ENCODE data around the gene ITGB4.
A peak's percentile ranks its signal among the peaks of the same experiment; 100 is the strongest.

DNA sequence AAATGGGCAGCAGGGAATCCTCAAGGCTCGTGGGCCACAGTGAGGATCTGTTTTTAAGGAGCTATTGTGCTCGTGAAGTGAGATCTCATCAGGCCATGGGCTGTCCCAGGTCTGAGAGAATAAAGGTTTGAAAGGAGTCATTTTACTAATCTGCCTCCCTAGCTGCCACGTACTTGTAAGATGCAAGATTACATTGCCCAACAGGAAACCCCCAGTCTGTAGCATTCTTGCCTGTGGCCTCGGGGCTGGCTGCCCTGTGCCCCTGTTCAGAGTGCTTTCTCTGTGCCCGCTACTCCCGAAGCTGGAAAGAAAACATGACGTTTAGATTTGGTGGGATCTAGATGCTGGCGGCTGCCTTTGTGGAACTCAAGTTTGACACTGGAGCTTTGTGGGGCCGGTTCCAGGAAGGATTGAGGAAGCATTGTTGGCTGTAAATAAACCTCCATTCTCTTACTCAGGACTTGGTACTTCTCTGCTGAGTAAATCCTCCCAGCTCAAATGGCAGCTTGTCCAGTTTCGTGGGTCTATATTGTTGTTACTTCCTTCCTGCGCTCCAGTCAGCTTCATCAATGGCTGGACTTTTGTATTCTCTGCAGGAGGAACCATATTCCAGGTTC lies 32.9 kb upstream of the ITGB4 start:
- TF ChIP-seq, protein P1, sequence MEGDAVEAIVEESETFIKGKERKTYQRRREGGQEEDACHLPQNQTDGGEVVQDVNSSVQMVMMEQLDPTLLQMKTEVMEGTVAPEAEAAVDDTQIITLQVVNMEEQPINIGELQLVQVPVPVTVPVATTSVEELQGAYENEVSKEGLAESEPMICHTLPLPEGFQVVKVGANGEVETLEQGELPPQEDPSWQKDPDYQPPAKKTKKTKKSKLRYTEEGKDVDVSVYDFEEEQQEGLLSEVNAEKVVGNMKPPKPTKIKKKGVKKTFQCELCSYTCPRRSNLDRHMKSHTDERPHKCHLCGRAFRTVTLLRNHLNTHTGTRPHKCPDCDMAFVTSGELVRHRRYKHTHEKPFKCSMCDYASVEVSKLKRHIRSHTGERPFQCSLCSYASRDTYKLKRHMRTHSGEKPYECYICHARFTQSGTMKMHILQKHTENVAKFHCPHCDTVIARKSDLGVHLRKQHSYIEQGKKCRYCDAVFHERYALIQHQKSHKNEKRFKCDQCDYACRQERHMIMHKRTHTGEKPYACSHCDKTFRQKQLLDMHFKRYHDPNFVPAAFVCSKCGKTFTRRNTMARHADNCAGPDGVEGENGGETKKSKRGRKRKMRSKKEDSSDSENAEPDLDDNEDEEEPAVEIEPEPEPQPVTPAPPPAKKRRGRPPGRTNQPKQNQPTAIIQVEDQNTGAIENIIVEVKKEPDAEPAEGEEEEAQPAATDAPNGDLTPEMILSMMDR (IDR thresholded peaks at IDR 0.05): no peak
- TF ChIP-seq POLR2A (IDR thresholded peaks at IDR 0.05) (no peak), EP300 (IDR thresholded peaks at IDR 0.05) (peak in 1 of 2 donors; percentile 78)

Measured in tibial nerve (tissue), 4 donors.